Suprapubic skin (tissue), 4 donors: ENCODE data around the gene NDUFAF2.

Experiments used
- CTCF ChIP-seq, 2 donors: fragments of 200-600 bp in 1 of 2; fragments of 450-650 bp in 1 of 2; sonication (generic) in 1 of 2; IDR thresholded peaks; one replicate each; pipeline ENCODE4 v1.5.1; 2016 to 2019; ENCODE audit warnings: antibody characterized with exemption in 2 of 2, mild to moderate bottlenecking in 1 of 2, moderate library complexity in 1 of 2
- EP300 ChIP-seq: sonication (generic); formaldehyde crosslinking; IDR thresholded peaks from one replicate; pipeline ENCODE4 v1.6.1; 2017; ENCODE audit warnings: antibody characterized with exemption
- POLR2A ChIP-seq, 2 donors: fragments of 450-650 bp; IDR thresholded peaks; one replicate each; pipeline ENCODE4 v1.6.1; 2017; ENCODE audit warnings: antibody characterized with exemption in 2 of 2, mild to moderate bottlenecking in 2 of 2, moderate library complexity in 2 of 2
- POLR2AphosphoS5 ChIP-seq, 3 donors: sonication (generic); formaldehyde crosslinking; IDR thresholded peaks; one replicate each; pipeline ENCODE4 v1.6.1; 2017; ENCODE audit warnings: antibody characterized with exemption in 3 of 3

GRCh38 chr5:61020415-61020814, 75.4 kb downstream of the NDUFAF2 start:
- TF ChIP-seq CTCF (IDR thresholded peaks at IDR 0.05) (no peak), POLR2AphosphoS5 (IDR thresholded peaks at IDR 0.05) (no peak), POLR2A (IDR thresholded peaks at IDR 0.05) (no peak), EP300 (no peak)
